ENCODE data around the gene PRKCB.
"Not testable (repeated sequence)": the region's sequence is repeated elsewhere in the genome, so short reads cannot be mapped to it uniquely, and the experiment has no call there.

The PRKCB gene

DNA sequence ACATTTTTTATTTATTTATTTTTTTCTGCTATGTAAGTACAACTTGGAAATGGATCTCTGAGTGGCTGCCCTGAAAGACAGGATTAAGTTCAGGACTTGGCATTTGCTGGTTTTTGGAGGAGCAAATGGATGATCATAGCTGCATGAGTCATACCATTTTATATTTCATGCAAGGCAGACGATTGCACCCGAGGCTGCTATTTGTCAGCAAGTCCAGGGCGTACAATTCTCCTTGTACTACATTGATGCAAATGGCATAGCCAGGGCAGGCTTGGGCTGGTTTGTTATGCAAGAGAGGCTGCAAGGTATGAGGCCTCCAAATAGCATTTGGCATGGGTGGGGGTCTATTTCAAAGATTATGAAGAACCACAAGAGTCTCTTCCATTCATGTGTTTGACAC, 339.2 kb downstream of the PRKCB start:
- DNase-seq (ENCODE audit: low spot score) = no peak

DNA sequence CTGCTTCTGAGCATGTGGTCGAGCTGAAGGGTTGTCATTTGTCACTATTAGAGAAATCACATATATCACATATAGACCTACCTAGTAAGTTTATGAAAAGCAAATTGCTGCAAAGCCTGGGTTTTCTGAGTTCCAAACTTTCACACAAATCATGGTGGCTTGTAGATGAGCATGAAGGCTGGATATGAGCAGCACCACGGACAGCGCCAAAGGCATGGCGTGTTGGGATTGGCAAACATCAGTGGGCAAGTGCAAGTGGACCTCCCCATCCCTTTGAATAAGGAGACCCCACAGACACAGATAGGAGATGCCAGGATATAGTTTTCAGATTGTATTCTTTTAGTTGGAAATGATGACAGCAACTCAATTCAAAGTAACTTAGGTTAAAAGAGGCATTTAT, 342.7 kb downstream of the PRKCB start:
- DNase-seq (ENCODE audit: low spot score) = no peak

- DNase-seq (ENCODE audit: low spot score) = no peak
Observed at GRCh38 chr16:24180451-24180850, 344.7 kb downstream of the PRKCB start.

DNA sequence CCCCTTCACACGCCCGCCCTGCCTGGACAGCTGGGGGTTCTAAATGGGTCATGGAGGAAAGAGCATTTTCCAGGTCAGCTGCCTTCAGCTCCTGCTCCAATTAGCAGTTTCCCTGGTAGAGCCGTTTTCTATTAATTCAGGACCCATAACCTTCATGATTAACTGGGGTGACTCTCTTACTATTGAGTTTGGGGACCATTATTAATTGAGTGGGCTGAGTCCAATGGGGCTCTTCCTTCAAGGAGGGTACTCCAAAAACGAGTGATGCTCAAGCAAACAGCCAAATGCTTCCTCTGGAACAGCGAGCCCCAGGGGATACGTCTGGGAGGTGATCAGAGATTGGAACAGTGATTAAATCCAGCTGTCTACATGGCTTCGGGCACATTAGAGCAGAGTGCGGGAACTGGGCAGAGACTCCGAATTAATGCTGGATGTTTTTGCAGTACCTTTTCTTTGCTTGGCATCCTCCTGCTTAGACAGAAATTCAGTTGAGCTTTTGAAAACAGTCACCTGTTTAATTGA, 352.3 kb downstream of the PRKCB start:
- no peak for DNase-seq (ENCODE audit: low spot score)

DNA sequence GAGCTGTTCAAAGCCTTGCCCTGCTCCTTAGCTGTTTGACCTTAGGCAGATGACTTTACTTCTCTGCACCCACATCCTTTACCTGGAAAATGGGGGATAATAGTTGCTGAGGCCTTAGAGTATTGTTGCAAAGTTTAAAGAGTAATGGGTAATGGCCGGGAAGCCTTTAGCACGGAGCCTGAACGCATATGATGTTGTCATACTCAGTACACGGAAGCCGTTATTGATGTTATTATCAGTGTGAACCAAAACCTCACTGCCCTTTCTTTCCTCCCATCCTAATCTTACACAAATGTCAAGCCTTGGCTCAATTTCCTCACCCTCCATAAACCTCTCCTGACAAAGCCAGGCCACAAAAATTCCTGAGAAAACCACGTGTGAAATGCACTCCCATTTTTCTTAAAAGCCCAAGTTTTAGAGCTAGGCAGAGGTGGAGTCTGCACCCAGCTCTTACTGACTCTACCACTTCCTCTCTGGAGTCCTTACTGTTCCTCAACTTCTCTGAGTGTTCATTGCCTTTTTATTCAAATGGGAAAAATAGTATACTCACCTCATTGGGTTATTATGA, 353.1 kb downstream of the PRKCB start:
- DNase-seq (ENCODE audit: low spot score) = no peak

DNA sequence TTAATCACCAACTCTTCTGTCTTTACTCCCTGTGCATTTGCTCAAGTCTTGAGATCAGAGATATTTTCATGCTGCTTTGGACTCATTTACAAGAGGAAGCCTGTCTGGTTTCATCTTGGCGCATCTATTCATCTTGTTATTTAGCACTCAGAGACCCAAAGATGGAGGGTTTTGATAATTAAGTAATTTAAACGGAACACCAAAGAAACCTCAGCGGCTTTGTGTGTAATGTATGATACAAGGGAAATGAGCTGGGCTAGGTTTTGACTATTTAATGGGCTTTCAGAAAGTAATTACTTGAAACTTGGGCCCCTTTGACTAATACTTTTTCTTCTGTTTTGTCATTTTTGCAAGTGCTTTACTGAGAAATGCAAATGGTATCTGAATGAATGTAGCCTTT, 354.2 kb downstream of the PRKCB start:
- DNase-seq (ENCODE audit: low spot score) = no peak

DNA sequence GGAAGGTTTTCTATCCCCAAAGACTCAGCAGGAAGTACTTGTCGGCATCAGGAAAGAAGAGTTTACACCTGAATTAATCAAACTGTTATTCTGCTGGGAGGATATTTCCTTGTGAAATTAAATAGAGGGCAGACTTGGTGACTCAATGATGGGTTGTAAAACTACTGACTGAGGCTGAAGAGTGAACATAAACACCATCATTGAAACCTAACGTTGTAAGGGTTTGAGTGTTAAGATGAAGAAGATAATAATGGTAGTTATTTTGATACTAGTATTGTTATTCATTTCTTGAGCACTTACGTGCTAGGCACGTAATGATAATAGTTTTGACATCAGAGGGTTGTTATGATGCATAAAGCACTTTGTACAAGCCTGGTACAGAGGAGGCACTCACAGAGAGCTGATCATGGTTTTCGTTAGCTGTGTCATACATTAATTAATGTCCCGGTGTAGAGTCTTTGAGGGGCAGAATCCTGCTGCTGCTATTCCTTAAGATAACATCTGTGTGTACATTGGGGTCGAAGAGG, 356.2 kb downstream of the PRKCB start:
- no peak for DNase-seq (ENCODE audit: low spot score)

DNA sequence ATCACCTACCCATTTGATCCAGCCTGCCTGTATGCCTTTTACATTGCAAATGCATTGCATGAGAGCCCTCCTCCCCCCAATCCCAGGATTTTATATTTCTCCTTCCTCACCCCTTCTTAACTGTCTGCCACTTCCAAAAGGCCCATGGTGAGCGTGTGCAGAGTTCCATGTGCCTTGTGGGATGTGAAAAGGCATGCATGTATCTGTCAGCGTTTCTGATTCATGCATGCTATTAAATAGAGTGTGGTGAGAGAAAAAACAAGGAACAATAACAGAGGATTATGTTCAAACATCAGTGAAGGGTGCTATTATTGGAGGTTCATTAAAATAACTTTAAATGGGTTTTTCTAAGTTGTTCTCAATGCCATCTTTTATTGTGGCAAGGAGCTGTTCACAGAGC, 359.4 kb downstream of the PRKCB start:
- DNase-seq (ENCODE audit: low spot score) = no peak

DNA sequence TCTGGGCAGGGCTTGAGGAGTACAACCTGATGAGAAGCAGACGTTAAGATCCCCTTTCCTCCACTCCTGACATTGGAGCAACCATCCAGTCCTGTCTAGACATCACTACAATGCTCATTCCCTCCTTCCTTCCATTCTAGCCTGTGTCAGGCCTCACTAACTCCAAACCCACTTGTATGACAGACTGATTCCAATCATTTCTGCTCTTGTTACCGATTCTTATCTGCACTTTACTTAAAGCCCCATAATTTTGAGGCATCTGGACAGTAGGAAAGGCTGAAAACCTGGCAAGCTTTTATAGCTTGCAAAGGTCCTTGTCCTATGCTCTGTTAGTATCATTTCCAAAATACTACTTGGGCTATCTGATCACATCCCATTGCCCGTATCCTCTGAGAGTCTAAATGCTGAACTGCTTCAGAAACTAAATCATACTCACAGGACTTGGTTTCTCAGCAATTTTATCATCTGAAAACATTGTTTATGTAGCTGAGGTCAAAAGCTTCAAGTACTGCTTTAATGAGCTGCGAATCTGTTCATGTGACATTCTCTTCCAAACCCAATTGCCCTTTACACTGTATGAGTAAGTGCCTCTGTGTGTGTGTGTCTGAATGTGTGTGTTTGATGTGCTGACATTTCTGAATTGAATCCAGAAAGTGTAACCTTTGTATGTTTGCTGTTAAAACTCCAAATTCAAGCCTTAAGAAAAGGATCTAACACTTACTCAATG, 363.2 kb downstream of the PRKCB start:
- no peak for DNase-seq (ENCODE audit: low spot score)

DNA sequence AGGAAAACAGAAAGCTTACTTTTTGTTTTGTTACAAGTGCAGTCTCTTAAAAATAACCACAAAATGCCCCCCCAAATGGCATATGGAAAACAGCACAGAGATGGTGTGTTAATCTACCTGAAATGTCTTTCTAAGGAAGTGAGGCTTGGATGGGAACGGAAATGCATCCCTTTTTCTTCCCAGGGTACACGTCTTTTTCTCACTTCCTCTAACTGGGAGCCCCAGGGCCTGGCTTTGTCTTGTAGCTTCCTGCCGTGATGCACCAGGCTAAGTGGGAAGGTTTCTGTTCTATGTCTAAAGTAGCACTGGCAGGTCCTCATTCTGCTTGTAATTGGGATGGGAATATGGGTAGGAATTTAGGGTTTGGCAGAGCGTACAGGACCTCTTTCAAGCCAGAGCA, 367.9 kb downstream of the PRKCB start:
- DNase-seq (ENCODE audit: low spot score) = no peak

- no peak for DNase-seq (ENCODE audit: low spot score)
Observed at GRCh38 chr16:24204150-24204665, 368.4 kb downstream of the PRKCB start.

GRCh38 chr16:24206926-24207325, 371.1 kb downstream of the PRKCB start:
- no peak for DNase-seq (ENCODE audit: low spot score)

- DNase-seq (ENCODE audit: low spot score) = no peak
Observed at GRCh38 chr16:24208710-24209109, 372.9 kb downstream of the PRKCB start.

DNA sequence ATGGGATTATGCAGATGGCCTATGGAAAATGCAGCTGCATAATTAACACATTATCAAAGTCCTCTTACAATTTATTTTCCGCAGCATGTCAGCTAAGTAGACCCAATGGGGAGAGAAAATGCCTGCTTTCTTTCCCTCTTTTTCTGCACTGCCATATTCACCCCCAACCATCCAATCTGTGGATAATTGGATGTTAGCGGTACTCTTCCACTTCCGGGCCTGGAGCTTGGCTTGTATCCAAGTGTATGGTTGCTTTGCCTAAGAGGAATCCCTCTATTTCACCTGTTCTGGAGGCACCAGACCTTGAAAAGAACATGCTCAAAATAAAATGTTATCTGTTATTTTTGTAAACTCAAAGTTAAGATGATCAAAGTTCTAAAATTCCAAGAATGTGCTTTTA, 379.2 kb downstream of the PRKCB start:
- DNase-seq (ENCODE audit: low spot score) = no peak

DNA sequence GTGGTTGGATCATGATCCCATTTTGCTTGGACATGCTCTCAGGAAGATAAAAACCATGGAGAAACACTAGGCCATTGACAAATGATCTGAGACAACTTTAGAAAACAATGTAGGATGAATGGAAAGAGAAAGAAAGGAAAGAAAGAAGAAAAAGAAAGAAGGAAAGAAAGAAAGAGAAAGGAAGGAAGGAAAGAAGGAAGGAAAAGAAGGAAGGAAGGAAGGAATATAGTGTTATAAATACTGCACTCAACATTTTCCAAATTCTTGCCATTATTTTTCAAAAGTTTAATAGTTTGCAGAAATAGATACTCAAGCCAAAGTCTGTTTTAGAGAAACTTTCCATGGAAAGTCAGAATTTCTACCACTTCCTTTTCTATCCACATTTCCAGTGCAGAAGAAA, 381.2 kb downstream of the PRKCB start:
- DNase-seq (ENCODE audit: low spot score) = no peak

- no peak for DNase-seq (ENCODE audit: low spot score)
Observed at GRCh38 chr16:24217461-24217860, 381.7 kb downstream of the PRKCB start.

DNA sequence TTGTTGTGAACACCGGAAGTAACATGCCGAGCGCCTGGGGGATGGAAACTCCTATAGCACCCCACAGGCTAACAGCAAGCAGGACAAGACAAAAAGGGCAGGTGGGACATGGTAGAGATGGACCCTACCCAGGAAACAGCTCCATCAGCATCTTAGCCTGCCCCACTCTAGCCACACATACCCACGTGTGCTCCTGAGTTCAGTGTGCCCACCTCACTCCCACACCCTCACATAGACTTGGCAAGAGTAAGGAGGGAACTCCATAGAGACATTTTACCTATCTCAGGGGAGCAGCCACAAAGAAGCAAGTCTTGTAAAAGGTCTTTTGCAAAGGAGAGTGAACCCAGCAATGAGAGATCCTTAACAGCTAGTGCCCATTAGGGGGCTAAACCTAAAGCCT, 382.5 kb downstream of the PRKCB start:
- DNase-seq (ENCODE audit: low spot score) = no peak

- DNase-seq (ENCODE audit: low spot score) = no peak
Observed at GRCh38 chr16:24221219-24221618, 385.4 kb downstream of the PRKCB start.

DNA sequence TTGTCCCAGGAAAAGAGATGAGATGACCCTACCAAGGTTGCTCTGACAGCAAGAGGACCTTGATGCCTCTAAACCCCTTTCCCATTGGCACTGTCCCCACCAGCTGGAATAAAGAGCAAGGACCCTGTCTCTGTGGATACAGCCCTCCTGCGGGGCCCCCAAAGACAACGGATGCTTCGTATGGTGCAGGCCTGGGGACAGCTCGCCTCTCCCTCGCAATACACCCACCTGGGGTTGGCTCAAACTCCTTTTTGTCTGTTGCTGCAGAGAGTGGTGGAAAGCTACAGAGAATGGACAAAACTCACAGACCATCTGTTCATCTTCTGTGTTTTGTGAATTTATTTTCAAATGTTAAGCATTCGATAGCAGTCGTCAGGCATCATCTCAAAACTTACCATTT, 392.7 kb downstream of the PRKCB start:
- no peak for DNase-seq (ENCODE audit: low spot score)

- no peak for DNase-seq (ENCODE audit: low spot score)
Observed at GRCh38 chr16:24232936-24233335, 397.2 kb downstream of the PRKCB start.

DNA sequence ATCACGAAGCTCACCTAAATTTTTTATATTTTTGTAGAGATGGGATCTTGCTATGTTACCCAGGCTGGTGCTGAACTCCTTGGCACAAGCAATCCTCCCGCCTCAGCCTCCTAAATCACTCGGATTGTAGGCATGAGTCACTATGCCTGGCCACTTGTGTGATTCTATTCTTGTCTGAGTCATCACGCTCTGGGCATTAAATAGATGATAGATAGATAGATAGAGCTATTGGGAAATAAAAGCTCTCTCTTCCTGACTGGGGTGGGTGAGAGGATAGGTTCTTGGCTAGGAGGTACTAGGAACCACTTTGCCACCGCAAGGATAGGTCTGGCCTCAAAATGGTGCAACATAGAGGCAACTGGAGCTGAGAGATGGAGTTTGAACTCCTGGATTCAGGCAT, 399.0 kb downstream of the PRKCB start:
- no peak for DNase-seq (ENCODE audit: low spot score)

GRCh38 chr16:24235806-24236205, 400.0 kb downstream of the PRKCB start:
- DNase-seq (ENCODE audit: low spot score) = no peak

- not testable (repeated sequence) for DNase-seq (ENCODE audit: low spot score)
Observed at GRCh38 chr16:24238846-24239245, 403.1 kb downstream of the PRKCB start.

Measured in AG20443 (cell line).